DND-41 (cell line): ENCODE measurements around the gene C1orf198.

Experiments
- ATAC-seq: fragments of 200-7000 bp; cut with Tn5 transposase; 3 replicates; pipeline ENCODE4 v1.9.1; 2021; ENCODE audit warnings: low read depth; ENCODE audit not compliant: insufficient read depth
- DNase-seq: peaks from one replicate; pipeline ENCODE4 v3.0.0-alpha.2; 2020
- H2AFZ ChIP-seq: 2 replicates; pipeline ENCODE4 v1.6.0; 2012; ENCODE audit warnings: low read depth, low read length
- H3K27ac ChIP-seq: 2 replicates; pipeline ENCODE4 v1.5.1; 2012; ENCODE audit warnings: low read length, inconsistent platforms
- H3K27me3 ChIP-seq: fragments of 200-600 bp; sonication (generic); 2 replicates; pipeline ENCODE4 v1.6.0; 2012; ENCODE audit warnings: low read length, mild to moderate bottlenecking, inconsistent platforms; ENCODE audit not compliant: insufficient read depth, poor library complexity
- H3K36me3 ChIP-seq: 2 replicates; pipeline ENCODE4 v1.5.1; 2012; ENCODE audit warnings: low read length, inconsistent platforms; ENCODE audit not compliant: insufficient read depth
- H3K4me1 ChIP-seq: 2 replicates; pipeline ENCODE4 v1.5.1; 2012; ENCODE audit warnings: mild to moderate bottlenecking, low read length; ENCODE audit not compliant: insufficient read depth
- H3K4me2 ChIP-seq: 2 replicates; pipeline ENCODE4 v1.6.0; 2012; ENCODE audit warnings: mild to moderate bottlenecking, moderate library complexity, low read length, inconsistent platforms; ENCODE audit not compliant: insufficient read depth
- H3K4me3 ChIP-seq, 2 experiments: fragments of 200-600 bp in 1 of 2; shearing (Covaris generic) in 1 of 2; 2 replicates each; pipeline ENCODE4 v1.5.1; 2012 to 2016; ENCODE audit warnings: inconsistent platforms in 2 of 2, low read length in 2 of 2, mild to moderate bottlenecking in 2 of 2, low read depth in 1 of 2, moderate library complexity in 1 of 2
- H3K79me2 ChIP-seq: 2 replicates; pipeline ENCODE4 v1.6.0; 2012; ENCODE audit warnings: low read length, inconsistent platforms; ENCODE audit not compliant: insufficient read depth
- H3K9ac ChIP-seq: 2 replicates; pipeline ENCODE4 v1.6.0; 2012; ENCODE audit warnings: low read depth, mild to moderate bottlenecking, inconsistent platforms, low read length, moderate library complexity
- H3K9me3 ChIP-seq: 2 replicates; pipeline ENCODE4 v1.5.1; 2012; ENCODE audit warnings: low read length, moderate library complexity, mild to moderate bottlenecking, inconsistent platforms; ENCODE audit not compliant: insufficient read depth, severe bottlenecking
- H4K20me1 ChIP-seq: 2 replicates; pipeline ENCODE4 v1.6.0; 2012; ENCODE audit warnings: low read length; ENCODE audit not compliant: insufficient read depth
- CTCF ChIP-seq: IDR thresholded peaks from 2 replicates; pipeline ENCODE4 v1.5.1; 2012; ENCODE audit warnings: borderline replicate concordance, low read length, moderate library complexity, mild to moderate bottlenecking; ENCODE audit not compliant: poor library complexity, severe bottlenecking; ENCODE audit errors: extremely low read depth
- EZH2 ChIP-seq: IDR thresholded peaks from 3 replicates; pipeline ENCODE4 v1.6.1; 2012; ENCODE audit warnings: borderline replicate concordance, low read depth, mild to moderate bottlenecking, moderate library complexity, low read length, inconsistent platforms; ENCODE audit not compliant: severe bottlenecking

The C1orf198 gene

GRCh38 chr1:230895452-230895851, 27.1 kb upstream of the C1orf198 start:
- no peaks in the 10 kb centered on the region for H3K36me3 ChIP-seq
- TF ChIP-seq CTCF: no peak
- no peak for TF ChIP-seq EZH2
- H4K20me1 ChIP-seq: no peaks in the 10 kb centered on the region
- H3K4me2 ChIP-seq: no peak overlapping the region
- DNase-seq (peak; percentile 11), ATAC-seq (no peak; the same call in 2 of the 3 replicates)
- no peaks in the 10 kb centered on the region for H3K4me1 ChIP-seq
- no peaks in the 10 kb centered on the region for H3K9me3 ChIP-seq
- no peak overlapping the region for H3K4me3 ChIP-seq
- H3K27ac ChIP-seq: no peak overlapping the region
- peaks cover 5% of the 10 kb centered on the region for H3K27me3 ChIP-seq
- no peaks in the 10 kb centered on the region for H3K79me2 ChIP-seq
- H2AFZ ChIP-seq: no peak overlapping the region
- no peak overlapping the region for H3K9ac ChIP-seq

GRCh38 chr1:230894664-230895063, 26.3 kb upstream of the C1orf198 start:
- ATAC-seq (no peak), DNase-seq (no peak)
- H3K4me3 ChIP-seq: no peak overlapping the region
- no peak overlapping the region for H3K9ac ChIP-seq
- no peaks in the 10 kb centered on the region for H3K4me1 ChIP-seq
- TF ChIP-seq EZH2: no peak
- no peak for TF ChIP-seq CTCF
- H3K36me3 ChIP-seq: no peaks in the 10 kb centered on the region
- H3K4me2 ChIP-seq: no peak overlapping the region
- peaks cover 5% of the 10 kb centered on the region for H3K27me3 ChIP-seq
- H3K9me3 ChIP-seq: no peaks in the 10 kb centered on the region
- H3K79me2 ChIP-seq: no peaks in the 10 kb centered on the region
- H4K20me1 ChIP-seq: no peaks in the 10 kb centered on the region
- H2AFZ ChIP-seq: no peak overlapping the region
- no peak overlapping the region for H3K27ac ChIP-seq

- H3K9me3 ChIP-seq: no peaks in the 10 kb centered on the region
- DNase-seq (no peak), ATAC-seq (no peak)
- H3K79me2 ChIP-seq: no peaks in the 10 kb centered on the region
- no peak overlapping the region for H2AFZ ChIP-seq
- H3K27ac ChIP-seq: no peak overlapping the region
- no peaks in the 10 kb centered on the region for H3K4me1 ChIP-seq
- peaks cover 5% of the 10 kb centered on the region for H3K27me3 ChIP-seq
- H4K20me1 ChIP-seq: no peaks in the 10 kb centered on the region
- H3K4me2 ChIP-seq: no peak overlapping the region
- no peak overlapping the region for H3K4me3 ChIP-seq
- H3K9ac ChIP-seq: no peak overlapping the region
- no peak for TF ChIP-seq EZH2
- no peak for TF ChIP-seq CTCF
- no peaks in the 10 kb centered on the region for H3K36me3 ChIP-seq
Observed at GRCh38 chr1:230894032-230894431, 25.7 kb upstream of the C1orf198 start.

- H3K4me2 ChIP-seq: no peak overlapping the region
- H3K36me3 ChIP-seq: no peaks in the 10 kb centered on the region
- H4K20me1 ChIP-seq: no peaks in the 10 kb centered on the region
- no peak overlapping the region for H3K27ac ChIP-seq
- no peak overlapping the region for H3K4me3 ChIP-seq
- no peak for DNase-seq
- H3K27me3 ChIP-seq: peaks cover 5% of the 10 kb centered on the region
- no peak overlapping the region for H3K9ac ChIP-seq
- no peak overlapping the region for H2AFZ ChIP-seq
- no peaks in the 10 kb centered on the region for H3K79me2 ChIP-seq
- no peaks in the 10 kb centered on the region for H3K4me1 ChIP-seq
- no peaks in the 10 kb centered on the region for H3K9me3 ChIP-seq
- TF ChIP-seq CTCF (no peak), EZH2 (no peak)
- no peak for ATAC-seq
Observed at GRCh38 chr1:230892018-230892491, 23.7 kb upstream of the C1orf198 start.
